Nasal cavity respiratory epithelium epithelial cell of viscerocranial mucosa (primary cell): ENCODE data around the gene SMARCD2. TPM values are rescaled to one million over a fixed set of nuclear protein-coding genes. Genes with fewer than 3 reads are reported as not detected.

Source experiments
- total RNA-seq: library from RNA; depleted of rRNA; stranded (reverse); fragments of >200 nt; gene quantifications from 2 replicates; pipeline ENCODE4 v1.2.3, GENCODE V29; 2014

Gene SMARCD2
- total RNA-seq, result 76.6 and 105 TPM in 2 replicates

GRCh38 chr17:63842540-63843386 is at the start of gene SMARCD2:
Gene SMARCD2 (minus strand): TSS chr17:63842685. CDS start chr17:63842674, 11 bp downstream.

GRCh38 chr17:63881935-63882601 is 39.6 kb upstream of the SMARCD2 start, which contains the start of gene GH2:
Gene GH2 (minus strand): TSS chr17:63881944. CDS start chr17:63881801, 143 bp downstream.

GRCh38 chr17:63873577-63873976 is 31.1 kb upstream of the SMARCD2 start, which contains the start of gene CSH2:
Gene CSH2 (minus strand): TSS chr17:63873677. CDS start chr17:63873614, 63 bp downstream.

DNA sequence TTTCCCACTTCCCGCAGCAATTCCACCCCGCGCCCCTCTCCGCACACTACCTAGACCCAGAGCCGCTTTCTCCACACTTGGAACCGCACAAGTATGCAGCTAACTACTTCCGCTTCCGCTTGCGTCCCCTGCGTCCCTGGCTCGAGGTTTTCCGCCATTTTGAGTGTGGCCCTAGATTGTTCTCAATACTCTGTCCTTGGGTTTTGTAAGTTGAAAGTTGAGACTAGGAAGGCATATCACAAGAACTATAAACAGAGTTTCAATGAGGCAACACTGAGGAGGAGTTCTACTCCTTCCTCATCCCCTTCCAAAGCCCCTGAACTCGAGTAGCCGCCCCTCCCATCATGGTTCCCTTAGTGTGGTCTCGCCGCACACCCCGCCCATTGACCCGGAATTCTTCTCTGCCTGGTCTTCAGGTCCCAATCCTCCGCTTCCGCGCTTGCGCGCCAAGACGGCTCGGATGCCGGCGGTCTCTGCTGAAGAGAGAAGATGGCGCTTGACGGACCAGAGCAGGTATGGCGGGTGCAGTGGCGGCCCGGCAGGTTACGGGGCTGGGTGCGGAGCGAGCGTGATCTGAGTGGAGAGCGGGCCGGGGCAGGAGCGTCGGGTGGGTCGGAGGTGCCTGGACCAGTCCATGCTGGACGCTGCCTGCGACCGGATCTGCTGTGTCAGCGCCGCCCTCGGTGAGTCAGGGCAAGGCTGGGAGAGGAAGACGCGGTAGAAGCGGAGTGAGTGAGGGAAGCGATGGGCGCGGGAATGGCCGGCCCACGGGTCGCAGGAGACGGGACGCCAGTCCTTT is 15.3 kb downstream of the SMARCD2 start, which contains the start of the genes FTSJ3 and PSMC5:
Gene FTSJ3 (minus strand): TSS at position 662 of the 799 bp plus-strand sequence. CDS start 761 bp downstream, outside the sequence.
Gene PSMC5 (plus strand): TSS at position 430 of the 799 bp plus-strand sequence. CDS start 60 bp downstream, at position 490.

Other genes with a start within 250 kb of the SMARCD2 start
- gene TACO1, start 241.8 kb downstream of the SMARCD2 start, total RNA-seq, result 14.6 and 16.4 TPM in 2 replicates
- gene MAP3K3, start 220.3 kb downstream of the SMARCD2 start, total RNA-seq, result 9.9 and 16.1 TPM in 2 replicates
- 0.34 and 4.1 TPM in 2 replicates for gene LIMD2, start 142.6 kb downstream of the SMARCD2 start, total RNA-seq
- 11.3 and 18.2 TPM in 2 replicates for gene STRADA, start 100.9 kb downstream of the SMARCD2 start, total RNA-seq
- 142 and 214 TPM in 2 replicates for gene CCDC47, start 69.1 kb downstream of the SMARCD2 start, total RNA-seq
- 70.4 and 116 TPM in 2 replicates for gene DDX42, start 68.5 kb downstream of the SMARCD2 start, total RNA-seq
- gene PSMC5, start 15.3 kb downstream of the SMARCD2 start, total RNA-seq, result 54.7 and 64.1 TPM in 2 replicates
- 46.3 and 111 TPM in 2 replicates for gene FTSJ3, start 15.0 kb downstream of the SMARCD2 start, total RNA-seq
- not detected in 2 replicates for gene CSH2, start 31.0 kb upstream of the SMARCD2 start, total RNA-seq
- gene GH2, start 39.3 kb upstream of the SMARCD2 start, total RNA-seq, result not detected in 2 replicates
- gene CSH1, start 53.9 kb upstream of the SMARCD2 start, total RNA-seq, result not detected in 2 replicates
- gene CSHL1, start 68.6 kb upstream of the SMARCD2 start, total RNA-seq, result not detected in 2 replicates
- gene GH1, start 76.2 kb upstream of the SMARCD2 start, total RNA-seq, result not detected in 2 replicates
- gene CD79B, start 89.6 kb upstream of the SMARCD2 start, total RNA-seq, result not detected in 2 replicates
- gene SCN4A, start 130.2 kb upstream of the SMARCD2 start, total RNA-seq, result 0.07 and 0.68 TPM in 2 replicates
- gene PRR29, start 155.7 kb upstream of the SMARCD2 start, total RNA-seq, result not detected in 2 replicates
- gene ICAM2, start 177.9 kb upstream of the SMARCD2 start, total RNA-seq, result under 0.01 and 0.64 TPM in 2 replicates